GM19023 (cell line): Measurements from ENCODE around the gene POPDC3.
"Not testable (repeated sequence)": the region's sequence is repeated elsewhere in the genome, so short reads cannot be mapped to it uniquely, and the experiment has no call there.

Source experiments
- ATAC-seq: cut with Tn5 transposase; IDR thresholded peaks from one replicate; pipeline ENCODE4 v1.9.1; 2021; ENCODE audit warnings: mild to moderate bottlenecking, moderate library complexity; ENCODE audit not compliant: unreplicated experiment

The POPDC3 gene

GRCh38 chr6:105196076-105196475 is 16.3 kb upstream of the POPDC3 start:
- no peak for ATAC-seq

GRCh38 chr6:105194591-105194990 is 14.8 kb upstream of the POPDC3 start:
- no peak for ATAC-seq

- no peak for ATAC-seq
Observed at GRCh38 chr6:105194106-105194505, 14.3 kb upstream of the POPDC3 start.

GRCh38 chr6:105193647-105194046 is 13.8 kb upstream of the POPDC3 start:
- ATAC-seq = no peak

- ATAC-seq = no peak
Observed at GRCh38 chr6:105192707-105193465, 13.1 kb upstream of the POPDC3 start.

GRCh38 chr6:105191351-105191750 is 11.5 kb upstream of the POPDC3 start:
- no peak for ATAC-seq

- no peak for ATAC-seq
Observed at GRCh38 chr6:105189026-105189820, 9.4 kb upstream of the POPDC3 start.

GRCh38 chr6:105188251-105188650 is 8.4 kb upstream of the POPDC3 start:
- no peak for ATAC-seq

GRCh38 chr6:105186576-105186975 is 6.8 kb upstream of the POPDC3 start:
- no peak for ATAC-seq

GRCh38 chr6:105184921-105185320 is 5.1 kb upstream of the POPDC3 start:
- ATAC-seq = no peak

- ATAC-seq = no peak
Observed at GRCh38 chr6:105181981-105182515, 2.2 kb upstream of the POPDC3 start.

GRCh38 chr6:105178636-105179035 is 1.2 kb downstream of the POPDC3 start:
- no peak for ATAC-seq

GRCh38 chr6:105178110-105178509 is 1.7 kb downstream of the POPDC3 start:
- no peak for ATAC-seq

- ATAC-seq = no peak
Observed at GRCh38 chr6:105177556-105177955, 2.3 kb downstream of the POPDC3 start.

GRCh38 chr6:105174512-105174911 is 5.3 kb downstream of the POPDC3 start:
- ATAC-seq = no peak

GRCh38 chr6:105172515-105172914 is 7.3 kb downstream of the POPDC3 start:
- not testable (repeated sequence) for ATAC-seq

- ATAC-seq = no peak
Observed at GRCh38 chr6:105170059-105170458, 9.8 kb downstream of the POPDC3 start.

- no peak for ATAC-seq
Observed at GRCh38 chr6:105167914-105168313, 11.9 kb downstream of the POPDC3 start.

GRCh38 chr6:105164418-105164817 is 15.4 kb downstream of the POPDC3 start:
- no peak for ATAC-seq

- no peak for ATAC-seq
Observed at GRCh38 chr6:105163183-105163582, 16.6 kb downstream of the POPDC3 start.

- no peak for ATAC-seq
Observed at GRCh38 chr6:105162377-105162776, 17.4 kb downstream of the POPDC3 start.

- no peak for ATAC-seq
Observed at GRCh38 chr6:105161421-105161820, 18.4 kb downstream of the POPDC3 start.
